GM19023 (cell line): ENCODE data around the gene CIDEC.
A peak's percentile ranks its signal among the peaks of the same experiment; 100 is the strongest.
"Not testable (repeated sequence)": the region's sequence is repeated elsewhere in the genome, so short reads cannot be mapped to it uniquely, and the experiment has no call there.

Experiments used
- ATAC-seq: cut with Tn5 transposase; IDR thresholded peaks from one replicate; pipeline ENCODE4 v1.9.1; 2021; ENCODE audit warnings: mild to moderate bottlenecking, moderate library complexity; ENCODE audit not compliant: unreplicated experiment

Gene CIDEC

GRCh38 chr3:9881441-9881840, 1.4 kb upstream of the CIDEC start:
- no peak for ATAC-seq

DNA sequence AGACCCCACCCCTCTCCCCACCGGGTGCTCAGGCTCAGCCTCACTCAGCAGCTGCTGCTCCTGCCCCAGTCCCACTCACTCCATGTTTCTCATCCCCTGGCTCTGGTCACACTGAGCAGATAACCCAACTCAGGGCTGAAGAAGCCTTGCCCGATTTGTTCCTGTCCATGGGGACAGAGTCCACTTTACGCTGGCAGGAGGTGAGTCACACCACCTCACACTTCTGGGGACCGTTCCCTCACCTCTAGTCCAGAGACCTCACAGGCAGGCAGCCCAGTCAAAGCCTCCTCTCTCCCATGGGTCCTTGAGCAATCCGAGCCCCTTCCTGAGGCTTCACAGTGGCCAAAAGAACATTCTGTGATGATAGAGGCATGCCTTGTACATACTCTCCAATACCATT, 1.4 kb downstream of the CIDEC start:
- no peak for ATAC-seq

GRCh38 chr3:9876991-9877390, 3.1 kb downstream of the CIDEC start:
- no peak for ATAC-seq

- not testable (repeated sequence) for ATAC-seq
Observed at GRCh38 chr3:9876255-9876654, 3.8 kb downstream of the CIDEC start.

DNA sequence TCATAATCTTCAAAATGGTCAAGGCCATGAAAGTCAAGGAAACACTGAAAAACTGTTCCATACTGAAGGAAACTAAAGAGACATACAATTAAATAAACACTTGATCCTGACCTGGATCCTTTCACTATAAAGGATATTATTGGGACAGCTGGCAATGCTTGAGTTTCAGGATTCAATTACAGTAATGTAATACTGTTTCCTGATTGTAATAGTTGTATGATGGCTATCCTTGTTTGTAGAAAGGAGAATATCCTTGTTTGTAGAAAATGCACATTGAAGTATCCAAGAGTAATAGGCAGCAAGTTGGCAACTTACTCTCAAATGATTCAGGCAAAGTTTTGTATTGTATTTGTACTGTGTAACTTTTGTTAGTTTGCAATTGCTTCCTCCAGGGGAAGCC, 4.6 kb downstream of the CIDEC start:
- no peak for ATAC-seq

DNA sequence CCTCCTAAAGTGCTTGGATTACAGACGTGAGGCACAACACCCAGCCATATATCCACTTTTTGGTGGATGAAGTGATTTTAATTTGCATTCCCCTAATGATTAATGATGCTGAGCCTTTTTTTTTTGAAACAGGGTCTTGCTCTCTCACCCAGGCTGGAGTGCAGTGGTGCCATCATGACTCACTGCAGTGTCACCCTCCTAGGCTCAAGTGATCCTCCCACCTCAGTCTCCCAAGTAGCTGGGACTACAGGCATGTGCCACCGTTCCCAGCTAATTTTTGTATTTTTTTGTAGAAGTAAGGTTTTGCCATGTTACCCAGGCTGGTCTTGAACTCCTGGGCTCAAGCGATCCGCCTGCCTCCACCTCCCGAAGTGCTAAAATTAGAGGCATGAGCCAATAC, 8.0 kb downstream of the CIDEC start:
- not testable (repeated sequence) for ATAC-seq

GRCh38 chr3:9870978-9871377, 9.1 kb downstream of the CIDEC start:
- ATAC-seq = no peak

- no peak for ATAC-seq
Observed at GRCh38 chr3:9869955-9870354, 10.1 kb downstream of the CIDEC start.

GRCh38 chr3:9867106-9867505, 12.9 kb downstream of the CIDEC start:
- no peak for ATAC-seq

- ATAC-seq = no peak
Observed at GRCh38 chr3:9866639-9867038, 13.4 kb downstream of the CIDEC start.

- ATAC-seq = not testable (repeated sequence)
Observed at GRCh38 chr3:9865125-9865637, 14.9 kb downstream of the CIDEC start.

GRCh38 chr3:9864200-9864927, 15.7 kb downstream of the CIDEC start:
- no peak for ATAC-seq

- ATAC-seq = no peak
Observed at GRCh38 chr3:9863058-9863772, 16.8 kb downstream of the CIDEC start.

GRCh38 chr3:9862391-9863057, 17.5 kb downstream of the CIDEC start:
- ATAC-seq = peak; percentile 53

GRCh38 chr3:9861626-9862130, 18.4 kb downstream of the CIDEC start:
- no peak for ATAC-seq

- no peak for ATAC-seq
Observed at GRCh38 chr3:9861201-9861600, 18.9 kb downstream of the CIDEC start.

DNA sequence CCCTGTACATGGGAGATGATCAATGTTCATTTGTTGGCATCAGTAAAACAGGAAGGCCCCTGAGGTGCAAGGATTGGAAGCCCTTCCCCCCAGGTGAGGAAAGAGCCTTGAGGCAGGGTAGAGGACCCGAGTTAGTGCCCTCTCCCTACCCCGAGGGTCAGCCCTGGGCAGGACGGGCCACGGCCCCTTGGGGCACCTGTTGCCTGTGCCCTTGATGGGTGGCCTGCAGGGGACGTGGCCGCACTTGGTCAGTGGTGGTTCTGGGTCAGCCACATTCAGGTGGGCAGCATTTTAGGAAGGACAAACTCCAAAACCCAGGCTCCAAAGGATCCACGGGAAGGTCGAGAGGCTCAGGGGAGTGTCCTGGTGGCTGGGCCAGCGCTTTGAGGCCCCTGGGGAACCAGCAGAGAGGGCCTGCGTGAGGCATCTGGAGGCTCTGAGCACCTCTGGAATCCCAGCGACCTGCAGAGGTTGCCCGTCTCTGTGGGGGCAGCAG, 20.5 kb downstream of the CIDEC start:
- ATAC-seq = no peak

DNA sequence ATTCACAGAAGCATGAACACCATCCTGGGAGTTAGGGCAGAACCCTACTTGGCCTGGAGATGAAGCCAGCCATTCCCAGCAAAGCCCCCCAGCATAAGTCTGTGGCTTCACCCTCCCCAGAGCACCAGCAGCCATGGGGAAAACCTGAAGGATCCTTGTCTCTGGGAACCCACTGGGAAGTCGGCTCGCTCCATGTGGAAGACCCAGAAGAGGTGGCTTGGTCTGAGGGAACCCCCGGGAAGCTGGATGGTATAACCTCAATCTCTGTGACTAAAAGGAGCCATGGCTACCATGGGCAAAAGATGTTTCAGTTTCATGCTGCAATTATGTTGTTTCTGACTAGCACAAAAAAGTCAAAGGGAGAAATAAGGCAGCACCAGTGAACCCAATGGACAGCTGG, 24.5 kb downstream of the CIDEC start:
- ATAC-seq = no peak

- ATAC-seq = not testable (repeated sequence)
Observed at GRCh38 chr3:9854291-9854940, 25.6 kb downstream of the CIDEC start.

DNA sequence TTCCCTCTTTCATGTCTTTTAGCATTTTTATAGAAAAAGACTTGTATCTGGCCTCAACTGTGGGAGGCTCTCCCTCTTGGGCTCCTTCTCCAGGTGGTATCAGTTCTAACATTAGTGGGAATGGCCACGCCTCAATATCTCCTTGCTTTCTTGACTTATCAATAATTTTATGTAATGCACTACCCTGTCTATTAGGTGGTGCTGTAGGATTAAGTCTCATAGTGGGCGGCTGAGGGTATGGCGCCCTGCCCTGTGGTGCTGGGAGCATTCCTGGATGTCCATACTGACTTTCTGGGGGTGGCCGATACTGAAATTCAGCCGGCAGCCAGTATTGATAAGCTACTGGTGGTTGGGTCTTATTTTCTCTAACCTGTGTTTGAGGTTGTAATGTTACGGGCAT, 27.5 kb downstream of the CIDEC start:
- no peak for ATAC-seq

- ATAC-seq = not testable (repeated sequence)
Observed at GRCh38 chr3:9851926-9852325, 28.1 kb downstream of the CIDEC start.
